ENCODE measurements around the gene ELK3. TPM values are rescaled to one million over a fixed set of nuclear protein-coding genes. Genes with fewer than 3 reads are reported as not detected.
A peak's percentile ranks its signal among the peaks of the same experiment; 100 is the strongest.

The ELK3 gene
- polyA plus RNA-seq, 3 donors = 12.1 to 14.9 (median 14.6) TPM

DNA sequence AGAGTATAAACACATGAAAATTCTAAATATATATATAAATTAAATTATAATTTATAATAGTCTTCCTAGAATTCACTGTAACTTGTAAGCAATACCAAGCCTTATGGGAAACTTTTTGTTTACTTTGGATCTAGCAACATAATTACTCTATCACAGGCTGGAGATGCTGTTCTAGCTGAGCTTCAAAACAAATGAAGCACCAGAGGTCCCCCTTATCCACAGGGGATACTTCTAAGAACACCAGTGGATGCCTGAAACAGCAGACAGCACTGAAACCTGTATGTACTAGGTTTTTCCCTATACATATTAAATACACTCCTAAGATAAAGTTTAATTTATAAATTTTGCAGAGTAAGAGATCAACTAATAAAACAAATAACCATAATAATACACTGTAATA is 109.5 kb downstream of the ELK3 start:
- DNase-seq = no peak
- Histone ChIP-seq H3K4me2 (replicated peaks; ENCODE audit: extremely low read depth, low read length, poor library complexity, severe bottlenecking) (no peak overlapping the region), H3K27ac (ENCODE audit: low read depth in 1 of 2, low read length in 2 of 2) (no peak overlapping the region), H3K9ac (ENCODE audit: insufficient read depth, low read length, poor library complexity, severe bottlenecking) (no peak overlapping the region), H3K9me3 (replicated peaks in 1 of 2; ENCODE audit: control insufficient read depth in 1 of 2, insufficient read depth in 1 of 2, low read length in 2 of 2) (no peaks in the 10 kb centered on the region), H3K4me1 (ENCODE audit: control insufficient read depth in 1 of 2, insufficient read depth in 2 of 2, low read length in 2 of 2) (no peaks in the 10 kb centered on the region), H3K36me3 (replicated peaks in 1 of 2; ENCODE audit: control insufficient read depth in 1 of 2, insufficient read depth in 2 of 2, low read length in 2 of 2) (peaks cover 14 to 44% of the 10 kb centered on the region in 2 donors), H3K4me3 (replicated peaks in 1 of 3; ENCODE audit: low read depth in 2 of 3, low read length in 3 of 3) (no peak overlapping the region), H2AFZ (ENCODE audit: insufficient read depth, low read depth, low read length, poor library complexity, severe bottlenecking) (no peak overlapping the region), H4K20me1 (ENCODE audit: insufficient read depth, low read length) (no peaks in the 10 kb centered on the region), H3K27me3 (ENCODE audit: control insufficient read depth in 2 of 2, insufficient read depth in 2 of 2, low read length in 2 of 2) (no peaks in the 10 kb centered on the region), H3K79me2 (ENCODE audit: insufficient read depth, low read length) (no peaks in the 10 kb centered on the region)
- TF ChIP-seq, protein P1, sequence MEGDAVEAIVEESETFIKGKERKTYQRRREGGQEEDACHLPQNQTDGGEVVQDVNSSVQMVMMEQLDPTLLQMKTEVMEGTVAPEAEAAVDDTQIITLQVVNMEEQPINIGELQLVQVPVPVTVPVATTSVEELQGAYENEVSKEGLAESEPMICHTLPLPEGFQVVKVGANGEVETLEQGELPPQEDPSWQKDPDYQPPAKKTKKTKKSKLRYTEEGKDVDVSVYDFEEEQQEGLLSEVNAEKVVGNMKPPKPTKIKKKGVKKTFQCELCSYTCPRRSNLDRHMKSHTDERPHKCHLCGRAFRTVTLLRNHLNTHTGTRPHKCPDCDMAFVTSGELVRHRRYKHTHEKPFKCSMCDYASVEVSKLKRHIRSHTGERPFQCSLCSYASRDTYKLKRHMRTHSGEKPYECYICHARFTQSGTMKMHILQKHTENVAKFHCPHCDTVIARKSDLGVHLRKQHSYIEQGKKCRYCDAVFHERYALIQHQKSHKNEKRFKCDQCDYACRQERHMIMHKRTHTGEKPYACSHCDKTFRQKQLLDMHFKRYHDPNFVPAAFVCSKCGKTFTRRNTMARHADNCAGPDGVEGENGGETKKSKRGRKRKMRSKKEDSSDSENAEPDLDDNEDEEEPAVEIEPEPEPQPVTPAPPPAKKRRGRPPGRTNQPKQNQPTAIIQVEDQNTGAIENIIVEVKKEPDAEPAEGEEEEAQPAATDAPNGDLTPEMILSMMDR (IDR thresholded peaks at IDR 0.05) = no peak
- H3K4me3 Mint-ChIP-seq = no peak overlapping the region
- intact Hi-C loops (cut with micrococcal nuclease) = no loop called here
- H3K36me3 Mint-ChIP-seq = peaks cover 16 to 44% of the 10 kb centered on the region in 2 donors
- no peaks in the 10 kb centered on the region for H3K27me3 Mint-ChIP-seq (ENCODE audit: low read depth in 3 of 3)
- H3K9me3 Mint-ChIP-seq = peaks cover 0 to 3% (median 0%) of the 10 kb centered on the region in 7 donors
- no peak overlapping the region for H3K27ac Mint-ChIP-seq
- no peaks in the 10 kb centered on the region for H3K4me1 Mint-ChIP-seq

DNA sequence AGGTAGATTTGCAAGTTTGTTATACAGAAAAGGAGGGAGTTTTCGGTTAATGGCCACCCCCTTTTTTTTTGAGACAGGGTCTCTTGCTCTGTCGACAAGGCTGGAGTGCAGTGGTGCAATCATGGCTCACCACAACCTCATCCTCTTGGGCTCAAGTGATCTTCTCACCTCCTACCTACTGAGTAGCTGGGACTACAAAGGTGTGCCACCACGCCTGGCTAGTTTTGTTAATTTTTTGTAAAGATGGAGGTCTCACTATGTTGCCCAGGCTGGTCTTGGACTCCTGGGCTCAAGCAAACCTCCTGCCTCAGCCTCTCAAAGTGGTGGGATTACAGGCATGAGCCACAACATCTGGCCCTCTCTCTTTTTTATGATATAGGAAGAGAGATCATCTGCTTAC is 111.5 kb downstream of the ELK3 start:
- WGBS (ENCODE audit: insufficient coverage) = no CpG with 5 or more reads among the region's 3 CpGs
- H3K9ac ChIP-seq (ENCODE audit: insufficient read depth, low read length, poor library complexity, severe bottlenecking) = no peak overlapping the region
- Mint-ChIP-seq H3K36me3 (peaks cover 7 to 37% of the 10 kb centered on the region in 2 donors), H3K4me3 (no peak overlapping the region), H3K4me1 (no peaks in the 10 kb centered on the region), H3K9me3 (no peaks in the 10 kb centered on the region), H3K27ac (peak overlapping the region in 4 of 7 donors; percentile 24 to 58 (median 43)), H3K27me3 (ENCODE audit: low read depth in 3 of 3) (no peaks in the 10 kb centered on the region)
- no peaks in the 10 kb centered on the region for H3K9me3 ChIP-seq (replicated peaks in 1 of 2; ENCODE audit: control insufficient read depth in 1 of 2, insufficient read depth in 1 of 2, low read length in 2 of 2)
- no peaks in the 10 kb centered on the region for H3K79me2 ChIP-seq (ENCODE audit: insufficient read depth, low read length)
- intact Hi-C loops (cut with micrococcal nuclease) = no loop called here
- TF ChIP-seq, protein P1 (IDR thresholded peaks at IDR 0.05) = no peak
- H3K4me1 ChIP-seq (ENCODE audit: control insufficient read depth in 1 of 2, insufficient read depth in 2 of 2, low read length in 2 of 2) = no peaks in the 10 kb centered on the region
- H3K27ac ChIP-seq (ENCODE audit: low read depth in 1 of 2, low read length in 2 of 2) = no peak overlapping the region
- H4K20me1 ChIP-seq (ENCODE audit: insufficient read depth, low read length) = no peaks in the 10 kb centered on the region
- no peak overlapping the region for H3K4me3 ChIP-seq (replicated peaks in 1 of 3; ENCODE audit: low read depth in 2 of 3, low read length in 3 of 3)
- DNase-seq = no peak
- peaks cover 9 to 39% of the 10 kb centered on the region in 2 donors for H3K36me3 ChIP-seq (replicated peaks in 1 of 2; ENCODE audit: control insufficient read depth in 1 of 2, insufficient read depth in 2 of 2, low read length in 2 of 2)
- no peak overlapping the region for H2AFZ ChIP-seq (ENCODE audit: insufficient read depth, low read depth, low read length, poor library complexity, severe bottlenecking)
- no peaks in the 10 kb centered on the region for H3K27me3 ChIP-seq (ENCODE audit: control insufficient read depth in 2 of 2, insufficient read depth in 2 of 2, low read length in 2 of 2)
- H3K4me2 ChIP-seq (replicated peaks; ENCODE audit: extremely low read depth, low read length, poor library complexity, severe bottlenecking) = no peak overlapping the region

Measured in CD14-positive monocyte (primary cell).